Activated CD4-positive, CD25-positive, alpha-beta regulatory T cell treated with anti-CD3 and anti-CD28 coated beads, Interleukin-2, amount 50 U/mL, for 16 hours (primary cell): ENCODE results near the gene DNAAF5.
"Not testable (repeated sequence)": the region's sequence is repeated elsewhere in the genome, so short reads cannot be mapped to it uniquely, and the experiment has no call there.

ENCODE experiments used
- DNase-seq: peaks from one replicate; pipeline ENCODE4 v3.0.0-alpha.2; 2020; ENCODE audit warnings: low read depth, low spot score

The DNAAF5 gene

GRCh38 chr7:746155-747061 lies 19.9 kb downstream of the DNAAF5 start:
- DNase-seq, result no peak

- DNase-seq, result no peak
Measured at GRCh38 chr7:747186-747585, 20.7 kb downstream of the DNAAF5 start.

GRCh38 chr7:748446-748845 lies 21.9 kb downstream of the DNAAF5 start:
- no peak for DNase-seq

GRCh38 chr7:749140-749551 lies 22.6 kb downstream of the DNAAF5 start:
- DNase-seq, result no peak

- no peak for DNase-seq
Measured at GRCh38 chr7:750111-750905, 23.8 kb downstream of the DNAAF5 start.

- DNase-seq, result no peak
Measured at GRCh38 chr7:751826-752225, 25.3 kb downstream of the DNAAF5 start.

GRCh38 chr7:752256-752655 lies 25.8 kb downstream of the DNAAF5 start:
- DNase-seq, result not testable (repeated sequence)

GRCh38 chr7:753190-753589 lies 26.7 kb downstream of the DNAAF5 start:
- DNase-seq, result no peak

- no peak for DNase-seq
Measured at GRCh38 chr7:754531-755412, 28.3 kb downstream of the DNAAF5 start.

GRCh38 chr7:755413-755805 lies 28.9 kb downstream of the DNAAF5 start:
- DNase-seq, result no peak

- DNase-seq, result no peak
Measured at GRCh38 chr7:756231-756927, 29.9 kb downstream of the DNAAF5 start.

- DNase-seq, result no peak
Measured at GRCh38 chr7:756928-757560, 30.5 kb downstream of the DNAAF5 start.

- DNase-seq, result no peak
Measured at GRCh38 chr7:757741-758163, 31.3 kb downstream of the DNAAF5 start.

- DNase-seq, result no peak
Measured at GRCh38 chr7:759569-759968, 33.1 kb downstream of the DNAAF5 start.

- no peak for DNase-seq
Measured at GRCh38 chr7:760006-760405, 33.5 kb downstream of the DNAAF5 start.

- DNase-seq, result no peak
Measured at GRCh38 chr7:761101-761500, 34.6 kb downstream of the DNAAF5 start.

- no peak for DNase-seq
Measured at GRCh38 chr7:761631-762030, 35.1 kb downstream of the DNAAF5 start.

- DNase-seq, result no peak
Measured at GRCh38 chr7:762885-763284, 36.4 kb downstream of the DNAAF5 start.

- no peak for DNase-seq
Measured at GRCh38 chr7:763762-764161, 37.3 kb downstream of the DNAAF5 start.

- DNase-seq, result no peak
Measured at GRCh38 chr7:765383-765782, 38.9 kb downstream of the DNAAF5 start.

GRCh38 chr7:767580-767940 lies 41.1 kb downstream of the DNAAF5 start:
- no peak for DNase-seq
